IMR-90 (cell line): ENCODE data around the gene SLC26A2. TPM values are rescaled to one million over a fixed set of nuclear protein-coding genes. Genes with fewer than 3 reads are reported as not detected.

Source experiments
- ATAC-seq: fragments of 200-7000 bp; cut with Tn5 transposase; 2 replicates; pipeline ENCODE4 v1.9.1; 2020; ENCODE audit warnings: low read depth, mild to moderate bottlenecking, moderate library complexity
- BruUV-seq: library from RNA; stranded (reverse); fragments of 400-500 nt; replicated peaks from 2 replicates; lab custom pipeline; 2021; lab: Mats Ljungman, UMichigan
- CTCF ChIA-PET: fragments of 300-600 bp; formaldehyde crosslinking; extraction: SDS; loops from one replicate; lab custom pipeline; 2021; ENCODE audit warnings: antibody characterized with exemption; lab: Yijun Ruan, JAX
- POLR2A ChIA-PET: fragments of 300-600 bp; sonication (Branson Sonifier 250); formaldehyde crosslinking; loops from one replicate; lab custom pipeline; 2022; ENCODE audit warnings: antibody characterized with exemption; ENCODE audit not compliant: unreplicated experiment; lab: Charles Lee
- DNase-seq: peaks from one replicate; pipeline ENCODE4 v3.0.0; 2013
- H2AFZ ChIP-seq: replicated peaks from 2 replicates; pipeline ENCODE3; 2013; ENCODE audit warnings: low read length, mild to moderate bottlenecking; ENCODE audit not compliant: poor library complexity
- H2AK5ac ChIP-seq: 2 replicates; pipeline ENCODE4 v1.6.1; 2013; ENCODE audit warnings: low read depth, low read length, inconsistent platforms
- H2AK9ac ChIP-seq: replicated peaks from 2 replicates; pipeline ENCODE3; 2013; ENCODE audit warnings: mild to moderate bottlenecking, low read depth, low read length, moderate library complexity; ENCODE audit not compliant: poor library complexity
- H2BK120ac ChIP-seq: 2 replicates; pipeline ENCODE4 v1.6.1; 2013; ENCODE audit warnings: low read depth, low read length, inconsistent platforms
- H2BK15ac ChIP-seq: 3 replicates; pipeline ENCODE4 v1.6.1; 2013; ENCODE audit warnings: low read depth, low read length, inconsistent platforms
- H2BK20ac ChIP-seq: 2 replicates; pipeline ENCODE4 v1.6.1; 2013; ENCODE audit warnings: low read depth, mild to moderate bottlenecking, inconsistent platforms, low read length, moderate library complexity
- H2BK5ac ChIP-seq: 2 replicates; pipeline ENCODE4 v1.6.1; 2013; ENCODE audit warnings: mild to moderate bottlenecking, low read depth, low read length, inconsistent platforms; ENCODE audit not compliant: poor library complexity, severe bottlenecking
- H3K14ac ChIP-seq: replicated peaks from 2 replicates; pipeline ENCODE4 v1.6.1; 2013; ENCODE audit warnings: low read depth, low read length, inconsistent platforms
- H3K18ac ChIP-seq: 2 replicates; pipeline ENCODE4 v1.6.1; 2013; ENCODE audit warnings: low read depth, low read length, control low read depth
- H3K23ac ChIP-seq: 2 replicates; pipeline ENCODE4 v1.6.1; 2013; ENCODE audit warnings: low read depth, low read length, inconsistent platforms
- H3K27ac ChIP-seq: 2 replicates; pipeline ENCODE4 v1.5.1; 2013; ENCODE audit warnings: mild to moderate bottlenecking, control low read depth, low read length; ENCODE audit not compliant: insufficient read depth
- H3K27me3 ChIP-seq: 2 replicates; pipeline ENCODE4 v1.6.1; 2013; ENCODE audit warnings: low read length; ENCODE audit not compliant: control insufficient read depth, insufficient read depth
- H3K36me3 ChIP-seq: 2 replicates; pipeline ENCODE4 v1.6.1; 2013; ENCODE audit warnings: low read length, mixed read lengths; ENCODE audit not compliant: control insufficient read depth, insufficient read depth
- H3K4ac ChIP-seq: 2 replicates; pipeline ENCODE4 v1.6.1; 2013; ENCODE audit warnings: low read depth, low read length, inconsistent platforms
- H3K4me1 ChIP-seq: 2 replicates; pipeline ENCODE4 v1.6.1; 2013; ENCODE audit warnings: low read length, mixed read lengths; ENCODE audit not compliant: control insufficient read depth, insufficient read depth
- H3K4me2 ChIP-seq: 2 replicates; pipeline ENCODE4 v1.6.1; 2013; ENCODE audit warnings: low read depth, mild to moderate bottlenecking, control low read depth, low read length, moderate library complexity
- H3K4me3 ChIP-seq: 2 replicates; pipeline ENCODE4 v1.5.1; 2013; ENCODE audit warnings: low read depth, mild to moderate bottlenecking, control low read depth, low read length, moderate library complexity; ENCODE audit not compliant: insufficient read depth
- H3K56ac ChIP-seq: 2 replicates; pipeline ENCODE4 v1.6.1; 2013; ENCODE audit warnings: low read length, inconsistent platforms; ENCODE audit not compliant: insufficient read depth; ENCODE audit errors: extremely low read depth
- H3K79me1 ChIP-seq, 2 experiments: 2 replicates each; pipeline ENCODE4 v1.6.1; 2013; ENCODE audit warnings: low read length in 2 of 2, inconsistent platforms in 1 of 2, low read depth in 1 of 2
- H3K9ac ChIP-seq: 2 replicates; pipeline ENCODE4 v1.6.1; 2013; ENCODE audit warnings: low read depth, low read length, control low read depth
- H3K9me1 ChIP-seq: 2 replicates; pipeline ENCODE4 v1.6.1; 2013; ENCODE audit warnings: low read length, inconsistent platforms; ENCODE audit not compliant: insufficient read depth
- H3K9me3 ChIP-seq: 2 replicates; pipeline ENCODE4 v1.6.1; 2013; ENCODE audit warnings: low read length; ENCODE audit not compliant: control insufficient read depth, insufficient read depth
- H4K20me1 ChIP-seq: 2 replicates; pipeline ENCODE4 v1.6.1; 2013; ENCODE audit warnings: low read length, inconsistent platforms; ENCODE audit not compliant: insufficient read depth
- H4K5ac ChIP-seq: 2 replicates; pipeline ENCODE4 v1.6.1; 2013; ENCODE audit warnings: mild to moderate bottlenecking, low read depth, low read length, control low read depth
- H4K8ac ChIP-seq, 2 experiments: 2 replicates each; pipeline ENCODE4 v1.6.1; 2013; ENCODE audit warnings: low read depth in 2 of 2, low read length in 2 of 2, control low read depth in 1 of 2, inconsistent platforms in 1 of 2
- H4K91ac ChIP-seq: 2 replicates; pipeline ENCODE4 v1.6.1; 2013; ENCODE audit warnings: low read depth, low read length, inconsistent platforms; ENCODE audit not compliant: insufficient read depth
- POLR2A ChIP-seq: IDR thresholded peaks from 2 replicates; pipeline ENCODE4 v1.6.1; 2012; ENCODE audit warnings: mild to moderate bottlenecking, low read depth, low read length
- WGBS, 2 experiments: methylation state at CpG; one replicate each; pipeline versions ENCODE4 v1.1.5 to v1.1.7; 2013; ENCODE audit warnings: missing lambda C conversion rate in 2 of 2; ENCODE audit not compliant: insufficient read length in 1 of 2; ENCODE audit errors: extremely low coverage in 2 of 2; 5-methylcytosine and 5-hydroxymethylcytosine counted together
- dilution Hi-C: fragments of 300-500 bp; cut with HindIII; formaldehyde crosslinking; loops from one replicate; pipeline ENCODE4 v1.14.3; 2018; ENCODE audit warnings: low sequenced_read_pairs; ENCODE audit not compliant: unreplicated experiment
- in situ Hi-C: fragments of 300-500 bp; cut with MboI; formaldehyde crosslinking; loops from 3 replicates; pipeline ENCODE4 v1.14.3; 2019; ENCODE audit warnings: low sequenced_read_pairs, inconsistent platforms, mixed read lengths
- intact Hi-C: fragments of 100-400 bp; cut with micrococcal nuclease; formaldehyde crosslinking; loops from 2 replicates; pipeline ENCODE4 v1.10.0; 2022
- polyA plus RNA-seq, 3 experiments: library from polyadenylated mRNA; depleted of rRNA; stranded (reverse); fragments of >200 nt; gene quantifications; 2 replicates each; pipeline ENCODE4 v1.2.3, GENCODE V29; 2012; ENCODE audit warnings: low replicate concordance in 1 of 3
- total RNA-seq: library from RNA; depleted of rRNA; stranded (reverse); fragments of >200 nt; gene quantifications from 2 replicates; pipeline ENCODE4 v1.2.3, GENCODE V29; 2012

Gene SLC26A2
- total and polyA plus RNA-seq, 2 of the 4 experiments (the other 2 are of a cell fraction) = 2.2 to 9.9 TPM

DNA sequence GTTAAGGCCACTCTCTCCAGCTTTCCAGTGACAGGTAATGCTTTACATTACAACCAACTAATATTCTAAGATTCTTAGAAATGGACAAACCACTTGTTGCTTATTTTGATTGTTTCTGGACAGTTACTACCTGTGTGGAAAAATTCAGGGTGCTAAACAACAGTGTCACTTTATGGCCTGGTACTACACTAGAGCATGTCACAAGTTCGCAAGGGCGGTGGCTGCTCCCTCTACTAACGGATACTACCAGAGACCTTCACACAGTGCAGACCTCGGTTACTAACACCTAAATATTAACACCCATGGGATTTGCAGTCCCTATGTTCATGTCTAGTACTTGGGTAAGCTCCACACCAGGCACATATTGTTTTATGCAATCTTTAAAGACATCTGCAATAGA lies 53.4 kb downstream of the SLC26A2 start:
- H2BK15ac ChIP-seq = no peak overlapping the region
- intact Hi-C loops = no loop called here
- H3K18ac ChIP-seq = no peak overlapping the region
- H3K9me1 ChIP-seq = peaks cover 7% of the 10 kb centered on the region
- no peak for TF ChIP-seq POLR2A
- no peak overlapping the region for H2BK120ac ChIP-seq
- H4K5ac ChIP-seq = no peak overlapping the region
- DNase-seq (no peak), ATAC-seq (no peak)
- no peak overlapping the region for H2AK9ac ChIP-seq
- no peak overlapping the region for H3K4ac ChIP-seq
- H3K79me1 ChIP-seq = peaks cover 41 to 48% of the 10 kb centered on the region in 2 experiments
- H3K56ac ChIP-seq = no peak overlapping the region
- H3K14ac ChIP-seq = no peak overlapping the region
- H4K8ac ChIP-seq = no peak overlapping the region
- CTCF ChIA-PET = no interaction called here
- no peak overlapping the region for H4K91ac ChIP-seq
- POLR2A ChIA-PET = no interaction called here
- no peak overlapping the region for H3K4me3 ChIP-seq
- in situ Hi-C loops = no loop called here
- no peak overlapping the region for H3K23ac ChIP-seq
- H3K9ac ChIP-seq = no peak overlapping the region
- H4K20me1 ChIP-seq = peaks cover 3% of the 10 kb centered on the region; the same call in 1 of the 2 replicates
- dilution Hi-C loops = no loop called here
- WGBS, 2 experiments = 98% methylated on average over 4 of the region's 4 CpGs; no CpG with 5 or more reads in 1 of the 2 experiments
- H2AK5ac ChIP-seq = no peak overlapping the region
- H3K27ac ChIP-seq = no peak overlapping the region
- no peak overlapping the region for H2BK20ac ChIP-seq
- no TSS peak for BruUV-seq
- no peak overlapping the region for H3K4me2 ChIP-seq
- peaks cover 50% of the 10 kb centered on the region for H3K36me3 ChIP-seq
- no peak overlapping the region for H2AFZ ChIP-seq
- peaks cover 13% of the 10 kb centered on the region for H3K9me3 ChIP-seq
- no peaks in the 10 kb centered on the region for H3K4me1 ChIP-seq
- H3K27me3 ChIP-seq = no peaks in the 10 kb centered on the region
- H2BK5ac ChIP-seq = no peak overlapping the region
